Lung (tissue), 12 donors: ENCODE measurements around the gene PSD2. TPM values are rescaled to one million over a fixed set of nuclear protein-coding genes. Genes with fewer than 3 reads are reported as not detected.
"Not testable (repeated sequence)": the region's sequence is repeated elsewhere in the genome, so short reads cannot be mapped to it uniquely, and the experiment has no call there.

Experiments used
- ATAC-seq: fragments of 200-7000 bp; cut with Tn5 transposase; one replicate; pipeline ENCODE4 v1.9.1; 2020; ENCODE audit warnings: moderate number of reproducible peaks; ENCODE audit not compliant: insufficient read depth, low FRiP score
- DNase-seq, 3 donors: peaks; one replicate each; pipeline ENCODE4 v3.0.0-alpha.2; 2013 to 2017
- H3K27ac ChIP-seq, 2 donors: one replicate each; pipeline ENCODE4 v1.5.1; 2013; ENCODE audit warnings: mild to moderate bottlenecking in 2 of 2, moderate library complexity in 2 of 2, control low read depth in 1 of 2, inconsistent platforms in 1 of 2, low read depth in 1 of 2, low read length in 1 of 2
- H3K27me3 ChIP-seq, 3 donors: one replicate each; pipeline ENCODE4 v1.5.1; 2013; ENCODE audit warnings: low read length in 2 of 3; ENCODE audit not compliant: control insufficient read depth in 3 of 3, insufficient read depth in 3 of 3
- H3K36me3 ChIP-seq, 4 donors: one replicate each; pipeline ENCODE4 v1.5.1; 2013; ENCODE audit warnings: low read length in 4 of 4, mild to moderate bottlenecking in 1 of 4, moderate library complexity in 1 of 4; ENCODE audit not compliant: control insufficient read depth in 4 of 4, insufficient read depth in 4 of 4
- H3K4me1 ChIP-seq, 5 donors: one replicate each; pipeline ENCODE4 v1.5.1; 2013; ENCODE audit warnings: low read length in 5 of 5, mild to moderate bottlenecking in 2 of 5, moderate library complexity in 1 of 5; ENCODE audit not compliant: control insufficient read depth in 5 of 5, insufficient read depth in 5 of 5
- H3K4me3 ChIP-seq: one replicate; pipeline ENCODE4 v1.5.1; 2013; ENCODE audit warnings: mild to moderate bottlenecking, control low read depth, moderate library complexity
- H3K9ac ChIP-seq, 2 donors: one replicate each; pipeline ENCODE4 v1.5.1; 2013; ENCODE audit warnings: low read length in 2 of 2, control low read depth in 1 of 2; ENCODE audit not compliant: insufficient read depth in 1 of 2
- H3K9me3 ChIP-seq, 4 donors: one replicate each; pipeline ENCODE4 v1.5.1; 2013; ENCODE audit warnings: low read length in 3 of 4, mild to moderate bottlenecking in 1 of 4, moderate library complexity in 1 of 4; ENCODE audit not compliant: control insufficient read depth in 4 of 4, insufficient read depth in 3 of 4
- WGBS, 2 donors: extraction: QIAGEN DNeasy Blood & Tissue Kit; methylation state at CpG; one replicate each; pipeline ENCODE4 v1.1.7; 2013; 5-methylcytosine and 5-hydroxymethylcytosine counted together
- polyA plus RNA-seq, 2 donors: library from polyadenylated mRNA; stranded (reverse); fragments of 200-250 nt; gene quantifications; one replicate each; pipeline ENCODE4 v1.2.1, GENCODE V29; 2013
- total RNA-seq, 2 donors: library from RNA; depleted of rRNA in 1 of 2; stranded (reverse); fragments of >200 nt in 1 of 2; gene quantifications; one replicate each; pipeline ENCODE4 v1.2.1, GENCODE V29; 2014 to 2021
- TF ChIP-seq, protein P1 (sequence below): IDR thresholded peaks from 2 replicates; pipeline ENCODE4 v1.5.1; 2012; ENCODE audit warnings: mild to moderate bottlenecking; ENCODE audit errors: control extremely low read depth, extremely low read depth
- donor health status: control.
- donor health status: control.
- donor health status: Bipolar disorder and iron deficiency.
- donor health status: healthy.
- donor health status: DM: yes; HTN: yes; CAD: no.

PSD2 gene
- total and polyA plus RNA-seq, 4 donors, result 0.01 to 0.20 (median 0.05) TPM

DNA sequence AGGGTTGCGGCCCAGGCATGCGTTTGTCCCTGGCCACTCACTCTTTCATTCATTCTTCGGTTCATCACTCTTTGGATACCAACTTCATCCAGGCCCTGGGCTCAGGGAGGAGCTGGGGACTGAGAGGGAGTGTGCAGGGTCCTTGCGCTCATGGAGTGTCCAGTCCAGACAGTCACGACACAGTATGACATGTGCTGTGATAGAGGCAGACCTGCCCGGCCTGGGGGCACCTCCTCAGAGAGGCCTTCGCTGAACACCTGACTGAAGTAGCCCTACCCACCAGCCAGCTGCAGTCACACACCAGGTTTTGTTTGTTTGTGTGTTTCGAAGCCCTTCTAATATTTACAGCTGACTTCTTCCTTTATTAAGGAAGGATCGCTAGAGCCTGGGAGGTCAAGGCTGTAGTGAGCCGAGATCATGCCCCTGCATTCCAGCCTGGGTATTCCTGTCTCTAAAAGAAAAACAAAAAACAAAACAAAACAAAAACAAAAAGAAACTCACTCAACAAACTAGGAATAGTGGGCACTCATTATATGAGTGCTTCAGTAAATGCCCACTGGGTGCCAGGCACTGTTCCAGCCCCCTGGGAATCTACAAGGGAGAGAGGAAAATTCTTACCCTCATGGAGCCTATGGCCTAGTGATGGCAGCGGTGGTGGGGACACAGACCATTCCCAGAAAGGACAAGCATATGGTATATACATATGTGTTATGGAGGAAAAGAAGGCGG lies 6.3 kb upstream of the PSD2 start:
- Histone ChIP-seq H3K4me1 (peaks cover 0 to 9% (median 0%) of the 10 kb centered on the region in 5 donors), H3K4me3 (no peak overlapping the region), H3K36me3 (no peaks in the 10 kb centered on the region), H3K9me3 (no peaks in the 10 kb centered on the region), H3K9ac (no peak overlapping the region), H3K27me3 (peaks cover 0 to 12% (median 4%) of the 10 kb centered on the region in 3 donors), H3K27ac (no peak overlapping the region)
- DNase-seq, result no peak
- WGBS, 2 donors, result 89 to 90% methylated on average over 12 of the region's 12 CpGs
- TF ChIP-seq, protein P1, sequence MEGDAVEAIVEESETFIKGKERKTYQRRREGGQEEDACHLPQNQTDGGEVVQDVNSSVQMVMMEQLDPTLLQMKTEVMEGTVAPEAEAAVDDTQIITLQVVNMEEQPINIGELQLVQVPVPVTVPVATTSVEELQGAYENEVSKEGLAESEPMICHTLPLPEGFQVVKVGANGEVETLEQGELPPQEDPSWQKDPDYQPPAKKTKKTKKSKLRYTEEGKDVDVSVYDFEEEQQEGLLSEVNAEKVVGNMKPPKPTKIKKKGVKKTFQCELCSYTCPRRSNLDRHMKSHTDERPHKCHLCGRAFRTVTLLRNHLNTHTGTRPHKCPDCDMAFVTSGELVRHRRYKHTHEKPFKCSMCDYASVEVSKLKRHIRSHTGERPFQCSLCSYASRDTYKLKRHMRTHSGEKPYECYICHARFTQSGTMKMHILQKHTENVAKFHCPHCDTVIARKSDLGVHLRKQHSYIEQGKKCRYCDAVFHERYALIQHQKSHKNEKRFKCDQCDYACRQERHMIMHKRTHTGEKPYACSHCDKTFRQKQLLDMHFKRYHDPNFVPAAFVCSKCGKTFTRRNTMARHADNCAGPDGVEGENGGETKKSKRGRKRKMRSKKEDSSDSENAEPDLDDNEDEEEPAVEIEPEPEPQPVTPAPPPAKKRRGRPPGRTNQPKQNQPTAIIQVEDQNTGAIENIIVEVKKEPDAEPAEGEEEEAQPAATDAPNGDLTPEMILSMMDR, result no peak
- no peak for ATAC-seq

DNA sequence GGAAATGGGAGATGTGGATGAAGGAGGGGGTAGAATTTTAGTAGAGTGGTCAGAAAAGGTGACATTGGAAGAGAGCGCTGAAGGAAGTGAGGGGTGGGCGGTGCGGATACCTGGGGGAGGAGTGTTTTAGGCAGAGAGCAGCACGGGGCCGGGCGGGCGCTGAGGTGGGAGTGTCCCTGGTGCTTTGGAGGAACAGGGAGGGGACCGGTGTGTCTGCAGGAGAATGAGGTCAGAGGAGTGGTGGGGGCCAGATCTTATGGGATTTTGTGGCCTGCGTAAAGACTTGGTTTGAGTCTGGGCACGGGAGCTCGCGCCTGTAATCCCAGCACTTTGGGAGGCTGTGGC lies 5.8 kb upstream of the PSD2 start:
- Histone ChIP-seq H3K4me1 (peaks cover 0 to 9% (median 0%) of the 10 kb centered on the region in 5 donors), H3K36me3 (no peaks in the 10 kb centered on the region), H3K9me3 (no peaks in the 10 kb centered on the region), H3K9ac (no peak overlapping the region), H3K4me3 (no peak overlapping the region), H3K27me3 (peaks cover 0 to 17% (median 7%) of the 10 kb centered on the region in 3 donors), H3K27ac (no peak overlapping the region)
- TF ChIP-seq, protein P1, result no peak
- ATAC-seq (no peak), DNase-seq (no peak)
- 93 to 96% methylated on average over 12 of the region's 12 CpGs for WGBS, 2 donors

DNA sequence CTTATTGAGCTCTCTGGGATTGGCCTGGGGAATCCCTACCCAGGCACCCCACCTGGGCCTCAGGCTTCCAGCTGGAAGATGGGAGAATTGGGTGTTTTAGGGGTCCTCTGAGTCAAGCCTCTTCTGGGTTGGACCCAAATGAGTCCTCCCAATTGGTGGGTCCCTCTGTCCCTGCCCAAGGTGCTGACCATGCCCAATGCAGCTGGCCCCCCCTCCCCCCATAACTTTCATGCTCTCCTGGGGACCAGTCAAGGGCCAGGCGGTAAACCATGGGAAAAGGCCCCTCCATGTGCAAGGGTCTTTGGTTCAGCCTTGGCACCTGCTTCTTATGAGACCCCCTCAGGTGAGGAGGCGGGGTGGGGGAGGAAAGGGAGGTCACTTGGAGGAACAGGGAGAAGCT lies 3.4 kb upstream of the PSD2 start:
- TF ChIP-seq, protein P1, result no peak
- Histone ChIP-seq H3K4me3 (no peak overlapping the region), H3K9me3 (no peaks in the 10 kb centered on the region), H3K27me3 (peaks cover under 1 to 29% (median 16%) of the 10 kb centered on the region in 3 donors), H3K4me1 (peaks cover 0 to 15% (median 0%) of the 10 kb centered on the region in 5 donors), H3K27ac (no peak overlapping the region), H3K9ac (no peak overlapping the region), H3K36me3 (no peaks in the 10 kb centered on the region)
- 87 to 96% methylated on average over 2 of the region's 2 CpGs for WGBS, 2 donors
- no peak for ATAC-seq
- DNase-seq, result no peak

DNA sequence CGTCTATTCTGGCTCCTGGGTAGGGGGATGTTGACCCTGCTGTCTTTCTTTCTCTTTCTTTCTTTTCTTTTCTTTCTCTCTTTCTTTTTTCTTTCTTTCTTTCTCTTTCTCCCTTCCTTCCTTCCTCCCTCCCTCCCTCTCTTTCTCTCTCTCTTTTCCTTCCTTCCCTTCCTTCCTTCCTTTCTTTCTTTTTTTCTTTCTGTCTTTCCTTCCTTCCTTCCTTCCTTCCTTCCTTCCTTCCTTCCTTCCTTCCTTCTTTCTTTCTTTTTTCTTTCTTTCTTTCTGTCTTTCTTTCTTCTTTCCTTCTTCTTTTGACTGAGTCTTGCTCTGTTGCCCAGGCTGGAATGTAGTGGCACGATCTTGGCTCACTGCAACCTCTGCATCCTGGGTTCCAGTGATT lies 3.0 kb upstream of the PSD2 start:
- H3K4me3 ChIP-seq, H3K36me3 ChIP-seq, ATAC-seq, DNase-seq, H3K9ac ChIP-seq, H3K27ac ChIP-seq, H3K9me3 ChIP-seq: not testable (repeated sequence)
- 85 to 86% methylated on average over 2 of the region's 2 CpGs for WGBS, 2 donors
- H3K27me3 ChIP-seq, result peaks cover 5 to 33% (median 19%) of the 10 kb centered on the region in 3 donors
- H3K4me1 ChIP-seq, result peaks cover 0 to 13% (median 0%) of the 10 kb centered on the region in 5 donors
